NCI-H2081 (cell line): ENCODE measurements around the gene PIK3R5.
A peak's percentile ranks its signal among the peaks of the same experiment; 100 is the strongest.
"Not testable (repeated sequence)": the region's sequence is repeated elsewhere in the genome, so short reads cannot be mapped to it uniquely, and the experiment has no call there.

Experiments used
- DNase-seq, 2 experiments: peaks; one replicate each; lab custom pipeline; 2025; lab: John Stamatoyannopoulos, UW

Gene PIK3R5

GRCh38 chr17:8859027-8859803 is 106.3 kb downstream of the PIK3R5 start:
- no peak for DNase-seq

- peak; percentile 15 to 26 for DNase-seq
These were observed 107.6 kb downstream of the PIK3R5 start for GRCh38 chr17:8857919-8858318.

- peak in 1 of 2 experiments; percentile 2 for DNase-seq
These were observed 108.5 kb downstream of the PIK3R5 start for GRCh38 chr17:8856869-8857575.

GRCh38 chr17:8856205-8856603 is 109.3 kb downstream of the PIK3R5 start:
- not testable (repeated sequence) for DNase-seq

- DNase-seq: no peak
These were observed 109.9 kb downstream of the PIK3R5 start for GRCh38 chr17:8855477-8856204.

- DNase-seq: no peak
These were observed 113.9 kb downstream of the PIK3R5 start for GRCh38 chr17:8851600-8851999.

GRCh38 chr17:8849311-8850041 is 116.0 kb downstream of the PIK3R5 start:
- DNase-seq: no peak

GRCh38 chr17:8847891-8848290 is 117.6 kb downstream of the PIK3R5 start:
- no peak for DNase-seq

GRCh38 chr17:8846768-8847211 is 118.7 kb downstream of the PIK3R5 start:
- no peak for DNase-seq

GRCh38 chr17:8844229-8845218 is 121.0 kb downstream of the PIK3R5 start:
- DNase-seq: no peak

- DNase-seq: no peak
These were observed 122.2 kb downstream of the PIK3R5 start for GRCh38 chr17:8843344-8843743.

- peak in 1 of 2 experiments; percentile 33 for DNase-seq
These were observed 123.7 kb downstream of the PIK3R5 start for GRCh38 chr17:8841844-8842243.

- no peak for DNase-seq
These were observed 126.0 kb downstream of the PIK3R5 start for GRCh38 chr17:8839410-8839935.

- no peak for DNase-seq
These were observed 126.9 kb downstream of the PIK3R5 start for GRCh38 chr17:8838551-8839095.

GRCh38 chr17:8837563-8838075 is 127.9 kb downstream of the PIK3R5 start:
- DNase-seq: no peak

- no peak for DNase-seq
These were observed 128.5 kb downstream of the PIK3R5 start for GRCh38 chr17:8836821-8837562.

GRCh38 chr17:8835631-8836364 is 129.7 kb downstream of the PIK3R5 start:
- DNase-seq: no peak

- DNase-seq: no peak
These were observed 130.4 kb downstream of the PIK3R5 start for GRCh38 chr17:8835106-8835505.
